Prostate gland (tissue), 2 donors: Measurements from ENCODE around the gene RAP1GAP.

Source experiments
- POLR2A ChIP-seq: fragments of 450-650 bp; IDR thresholded peaks from one replicate; pipeline ENCODE4 v1.6.1; 2016; ENCODE audit warnings: antibody characterized with exemption, mild to moderate bottlenecking
- POLR2AphosphoS5 ChIP-seq: sonication (generic); formaldehyde crosslinking; IDR thresholded peaks from one replicate; pipeline ENCODE4 v1.6.1; 2017; ENCODE audit warnings: antibody characterized with exemption
- TF ChIP-seq, protein P1 (sequence below), 4 experiments: fragments of 200-600 bp in 2 of 4; fragments of 450-650 bp in 2 of 4; sonication (generic) in 2 of 4; IDR thresholded peaks; 1 replicate in 3 of 4; 2 replicates in 1 of 4; pipeline ENCODE4 v1.5.1; 2016 to 2019; ENCODE audit warnings: antibody characterized with exemption in 4 of 4, mild to moderate bottlenecking in 2 of 4, moderate library complexity in 2 of 4

DNA sequence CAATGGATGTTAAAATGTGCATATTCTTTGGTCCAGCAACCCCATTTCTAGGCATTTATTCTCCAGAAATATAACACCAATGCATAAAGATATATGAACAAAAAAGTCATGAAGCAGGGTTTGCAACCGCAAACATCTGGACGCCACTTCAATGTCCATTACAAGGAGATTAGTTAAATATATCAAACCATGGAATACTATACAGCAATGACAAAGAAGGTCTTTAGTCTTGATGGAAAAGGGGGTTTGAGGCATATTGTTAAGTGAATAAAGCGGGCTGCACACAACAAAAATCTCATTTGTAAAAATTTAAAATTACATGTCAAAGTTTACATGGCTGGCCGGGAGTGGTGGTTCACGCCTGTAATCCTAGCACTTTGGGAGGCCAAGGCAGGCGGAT, 31.6 kb downstream of the RAP1GAP start:
- TF ChIP-seq POLR2AphosphoS5 (no peak), POLR2A (no peak)
- TF ChIP-seq, protein P1, sequence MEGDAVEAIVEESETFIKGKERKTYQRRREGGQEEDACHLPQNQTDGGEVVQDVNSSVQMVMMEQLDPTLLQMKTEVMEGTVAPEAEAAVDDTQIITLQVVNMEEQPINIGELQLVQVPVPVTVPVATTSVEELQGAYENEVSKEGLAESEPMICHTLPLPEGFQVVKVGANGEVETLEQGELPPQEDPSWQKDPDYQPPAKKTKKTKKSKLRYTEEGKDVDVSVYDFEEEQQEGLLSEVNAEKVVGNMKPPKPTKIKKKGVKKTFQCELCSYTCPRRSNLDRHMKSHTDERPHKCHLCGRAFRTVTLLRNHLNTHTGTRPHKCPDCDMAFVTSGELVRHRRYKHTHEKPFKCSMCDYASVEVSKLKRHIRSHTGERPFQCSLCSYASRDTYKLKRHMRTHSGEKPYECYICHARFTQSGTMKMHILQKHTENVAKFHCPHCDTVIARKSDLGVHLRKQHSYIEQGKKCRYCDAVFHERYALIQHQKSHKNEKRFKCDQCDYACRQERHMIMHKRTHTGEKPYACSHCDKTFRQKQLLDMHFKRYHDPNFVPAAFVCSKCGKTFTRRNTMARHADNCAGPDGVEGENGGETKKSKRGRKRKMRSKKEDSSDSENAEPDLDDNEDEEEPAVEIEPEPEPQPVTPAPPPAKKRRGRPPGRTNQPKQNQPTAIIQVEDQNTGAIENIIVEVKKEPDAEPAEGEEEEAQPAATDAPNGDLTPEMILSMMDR (IDR thresholded peaks at IDR 0.05) = no peak
